Esophagus muscularis mucosa (tissue), 3 donors: Measurements from ENCODE around the gene PEDS1.

Source experiments
- CTCF ChIP-seq, 3 experiments: fragments of 200-600 bp in 2 of 3; fragments of 450-650 bp in 1 of 3; sonication (generic) in 2 of 3; IDR thresholded peaks; one replicate each; pipeline ENCODE4 v1.5.1; 2017 to 2019; ENCODE audit warnings: antibody characterized with exemption in 3 of 3, mild to moderate bottlenecking in 2 of 3, moderate library complexity in 1 of 3
- POLR2A ChIP-seq: fragments of 450-650 bp; IDR thresholded peaks from one replicate; pipeline ENCODE4 v1.6.1; 2017; ENCODE audit warnings: antibody characterized with exemption, moderate library complexity, mild to moderate bottlenecking, low read depth

DNA sequence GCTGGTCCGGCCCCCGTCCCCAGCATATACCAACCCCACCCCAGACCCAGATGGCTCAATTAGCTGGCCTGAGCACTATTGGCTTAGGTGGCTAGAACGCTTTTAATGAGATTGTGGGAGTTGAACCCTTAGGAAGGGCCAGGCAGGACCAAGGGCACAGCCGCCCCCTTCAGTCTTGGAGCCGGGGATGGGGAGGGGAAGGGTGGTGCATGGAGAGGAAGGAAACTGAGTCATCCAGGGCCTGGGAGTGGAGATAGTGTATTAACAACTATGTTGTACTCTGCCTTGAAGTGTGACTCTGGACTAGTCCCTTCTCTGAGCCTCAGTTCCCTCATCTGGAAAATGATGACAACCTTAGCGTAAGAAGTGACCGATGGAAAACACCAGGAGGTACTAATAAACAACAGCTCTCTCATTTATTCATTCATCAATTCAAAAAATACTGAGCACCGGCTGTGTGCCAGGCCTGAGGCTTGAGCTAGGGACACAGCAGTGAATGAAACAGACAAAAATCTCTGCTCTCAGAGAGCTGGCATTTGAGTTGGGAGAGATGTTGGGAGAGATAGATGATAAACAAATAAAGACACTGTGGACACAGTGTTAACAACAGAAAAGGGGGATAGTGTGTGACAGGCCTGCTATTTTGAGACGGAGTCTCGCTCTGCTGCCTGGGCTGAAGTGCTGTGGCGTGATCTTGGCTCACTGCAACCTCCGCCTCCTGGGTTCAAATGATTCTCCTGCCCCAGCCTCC, 11.5 kb downstream of the PEDS1 start:
- TF ChIP-seq POLR2A (no peak), CTCF (IDR thresholded peaks at IDR 0.05) (no peak)
